Erythroblast (primary cell): ENCODE data around the gene SH3PXD2B.
"Not testable (repeated sequence)": the region's sequence is repeated elsewhere in the genome, so short reads cannot be mapped to it uniquely, and the experiment has no call there.

Source experiments
- GATA1 ChIP-seq: IDR thresholded peaks from 2 replicates; pipeline ENCODE4 v1.6.1; 2011; ENCODE audit warnings: low read depth, mild to moderate bottlenecking, control low read depth, low read length, moderate library complexity
- POLR2A ChIP-seq: IDR thresholded peaks from 2 replicates; pipeline ENCODE4 v1.6.1; 2011; ENCODE audit warnings: mild to moderate bottlenecking, low read length

DNA sequence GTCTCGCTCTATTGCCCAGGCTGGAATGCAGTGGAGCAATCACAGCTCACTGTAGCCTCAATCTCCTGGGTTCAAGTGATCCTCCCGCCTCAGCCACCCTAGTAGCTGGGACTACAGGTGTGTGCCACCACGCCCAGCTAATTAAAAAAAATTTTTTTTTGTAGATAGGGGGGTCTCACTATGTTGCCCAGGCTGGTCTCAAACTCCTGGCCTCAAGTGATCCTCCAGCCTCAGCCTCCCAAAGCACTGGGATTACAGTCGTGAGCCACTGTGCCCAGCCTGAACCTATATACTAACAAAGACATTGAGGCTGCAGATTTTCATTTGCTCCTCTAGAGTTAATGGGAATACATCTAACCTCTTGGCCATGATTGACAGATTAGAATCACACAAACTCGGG, 105.6 kb downstream of the SH3PXD2B start:
- not testable (repeated sequence) for TF ChIP-seq POLR2A, GATA1
